SK-N-SH treated with all-trans-retinoic acid at 6 μM for 48 hours (cell line): ENCODE results near the gene UFD1.

ENCODE experiments used
- ARNTL ChIP-seq: fragments of 450-650 bp; formaldehyde crosslinking; IDR thresholded peaks from 2 replicates; pipeline ENCODE4 v1.5.0; 2020; ENCODE audit warnings: low read depth, mild to moderate bottlenecking, moderate library complexity, borderline replicate concordance
- BACH2 ChIP-seq: fragments of 250-450 bp; sonication (Bioruptor Pico); IDR thresholded peaks from 2 replicates; pipeline ENCODE4 v1.9.0; 2021; ENCODE audit warnings: mild to moderate bottlenecking, borderline replicate concordance
- CREB5 ChIP-seq: fragments of 250-450 bp; sonication (Bioruptor Pico); IDR thresholded peaks from 2 replicates; pipeline ENCODE4 v1.5.1; 2020; ENCODE audit warnings: low read depth, mild to moderate bottlenecking, moderate library complexity
- OSR1 ChIP-seq: fragments of 250-450 bp; sonication (Bioruptor Pico); IDR thresholded peaks from 2 replicates; pipeline ENCODE4 v1.8.0; 2022; ENCODE audit warnings: moderate library complexity, mild to moderate bottlenecking, inconsistent platforms
- PATZ1 ChIP-seq: fragments of 250-450 bp; sonication (Bioruptor Pico); IDR thresholded peaks from 2 replicates; pipeline ENCODE4 v1.8.0; 2020; ENCODE audit warnings: mild to moderate bottlenecking, moderate library complexity, borderline replicate concordance
- RARB ChIP-seq: fragments of 250-450 bp; sonication (Bioruptor Pico); IDR thresholded peaks from 2 replicates; pipeline ENCODE4 v1.8.0; 2021; ENCODE audit warnings: mild to moderate bottlenecking, moderate library complexity
- SNAI2 ChIP-seq: fragments of 250-450 bp; sonication (Bioruptor Pico); IDR thresholded peaks from 2 replicates; pipeline ENCODE4 v1.5.0; 2020; ENCODE audit warnings: mild to moderate bottlenecking, moderate library complexity
- TOX ChIP-seq: fragments of 250-450 bp; sonication (Bioruptor Pico); IDR thresholded peaks from 2 replicates; pipeline ENCODE4 v1.8.0; 2021; ENCODE audit warnings: mild to moderate bottlenecking, moderate library complexity, borderline replicate concordance
- ZC3H10 ChIP-seq: fragments of 250-450 bp; sonication (Bioruptor Pico); IDR thresholded peaks from 2 replicates; pipeline ENCODE4 v1.5.1; 2021; ENCODE audit warnings: mild to moderate bottlenecking, moderate library complexity
- ZFP3 ChIP-seq: fragments of 250-450 bp; sonication (Bioruptor Pico); IDR thresholded peaks from 2 replicates; pipeline ENCODE4 v1.5.0; 2020; ENCODE audit warnings: mild to moderate bottlenecking, moderate library complexity
- ZNF565 ChIP-seq: fragments of 450-650 bp; formaldehyde crosslinking; conservative IDR thresholded peaks from 2 replicates; pipeline ENCODE4 v1.5.0; 2020; ENCODE audit warnings: low read depth, mild to moderate bottlenecking, moderate library complexity
- ZNF70 ChIP-seq: fragments of 450-650 bp; formaldehyde crosslinking; IDR thresholded peaks from 2 replicates; pipeline ENCODE4 v1.5.0; 2020; ENCODE audit warnings: mild to moderate bottlenecking, moderate library complexity
- TF ChIP-seq, protein P1 (sequence below): fragments of 250-450 bp; sonication (Bioruptor Pico); IDR thresholded peaks from 2 replicates; pipeline ENCODE4 v1.5.0; 2020; ENCODE audit warnings: mild to moderate bottlenecking, moderate library complexity

- TF ChIP-seq ZC3H10 (CRISPR knock-in tag): no peak
- TF ChIP-seq ARNTL (CRISPR knock-in tag): no peak
- no peak for TF ChIP-seq BACH2 (CRISPR knock-in tag)
- no peak for TF ChIP-seq PATZ1
- no peak for TF ChIP-seq OSR1 (CRISPR knock-in tag)
- TF ChIP-seq ZNF565 (CRISPR knock-in tag): no peak
- no peak for TF ChIP-seq SNAI2 (CRISPR knock-in tag)
- TF ChIP-seq ZNF70 (CRISPR knock-in tag): no peak
- TF ChIP-seq TOX (CRISPR knock-in tag): no peak
- no peak for TF ChIP-seq ZFP3 (CRISPR knock-in tag)
- no peak for TF ChIP-seq CREB5
- no peak for TF ChIP-seq RARB (CRISPR knock-in tag)
- TF ChIP-seq, protein P1, sequence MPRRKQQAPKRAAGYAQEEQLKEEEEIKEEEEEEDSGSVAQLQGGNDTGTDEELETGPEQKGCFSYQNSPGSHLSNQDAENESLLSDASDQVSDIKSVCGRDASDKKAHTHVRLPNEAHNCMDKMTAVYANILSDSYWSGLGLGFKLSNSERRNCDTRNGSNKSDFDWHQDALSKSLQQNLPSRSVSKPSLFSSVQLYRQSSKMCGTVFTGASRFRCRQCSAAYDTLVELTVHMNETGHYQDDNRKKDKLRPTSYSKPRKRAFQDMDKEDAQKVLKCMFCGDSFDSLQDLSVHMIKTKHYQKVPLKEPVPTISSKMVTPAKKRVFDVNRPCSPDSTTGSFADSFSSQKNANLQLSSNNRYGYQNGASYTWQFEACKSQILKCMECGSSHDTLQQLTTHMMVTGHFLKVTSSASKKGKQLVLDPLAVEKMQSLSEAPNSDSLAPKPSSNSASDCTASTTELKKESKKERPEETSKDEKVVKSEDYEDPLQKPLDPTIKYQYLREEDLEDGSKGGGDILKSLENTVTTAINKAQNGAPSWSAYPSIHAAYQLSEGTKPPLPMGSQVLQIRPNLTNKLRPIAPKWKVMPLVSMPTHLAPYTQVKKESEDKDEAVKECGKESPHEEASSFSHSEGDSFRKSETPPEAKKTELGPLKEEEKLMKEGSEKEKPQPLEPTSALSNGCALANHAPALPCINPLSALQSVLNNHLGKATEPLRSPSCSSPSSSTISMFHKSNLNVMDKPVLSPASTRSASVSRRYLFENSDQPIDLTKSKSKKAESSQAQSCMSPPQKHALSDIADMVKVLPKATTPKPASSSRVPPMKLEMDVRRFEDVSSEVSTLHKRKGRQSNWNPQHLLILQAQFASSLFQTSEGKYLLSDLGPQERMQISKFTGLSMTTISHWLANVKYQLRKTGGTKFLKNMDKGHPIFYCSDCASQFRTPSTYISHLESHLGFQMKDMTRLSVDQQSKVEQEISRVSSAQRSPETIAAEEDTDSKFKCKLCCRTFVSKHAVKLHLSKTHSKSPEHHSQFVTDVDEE (CRISPR knock-in tag): no peak
Observed at GRCh38 chr22:19525116-19525660, 46.2 kb upstream of the UFD1 start.
